CD14-positive monocyte (primary cell): ENCODE data around the gene MEG3. TPM values are rescaled to one million over a fixed set of nuclear protein-coding genes. Genes with fewer than 3 reads are reported as not detected.

Source experiments
- DNase-seq, 3 donors: peaks; one replicate each; pipeline ENCODE4 v3.0.0-alpha.2; 2011 to 2022
- H2AFZ ChIP-seq: 2 replicates; pipeline ENCODE4 v1.6.0; 2012; ENCODE audit warnings: mild to moderate bottlenecking, low read depth, low read length, inconsistent platforms; ENCODE audit not compliant: insufficient read depth, poor library complexity, severe bottlenecking
- H3K27ac ChIP-seq, 2 donors: 1 replicate in 1 of 2; 2 replicates in 1 of 2; pipeline ENCODE4 v1.5.1; 2012 to 2013; ENCODE audit warnings: low read length in 2 of 2, control low read depth in 1 of 2, inconsistent platforms in 1 of 2, low read depth in 1 of 2, mild to moderate bottlenecking in 1 of 2
- H3K27me3 ChIP-seq, 2 donors: one replicate each; pipeline versions ENCODE4 v1.6.0 to v1.6.1; 2011 to 2013; ENCODE audit warnings: low read length in 2 of 2; ENCODE audit not compliant: control insufficient read depth in 2 of 2, insufficient read depth in 2 of 2
- H3K36me3 ChIP-seq, 2 donors: replicated peaks in 1 of 2; 1 replicate in 1 of 2; 2 replicates in 1 of 2; pipeline versions ENCODE4 v1.5.1 to v1.6.1; 2012 to 2013; ENCODE audit warnings: low read length in 2 of 2, control low read depth in 1 of 2, inconsistent platforms in 1 of 2, mild to moderate bottlenecking in 1 of 2; ENCODE audit not compliant: insufficient read depth in 2 of 2, control insufficient read depth in 1 of 2
- H3K4me1 ChIP-seq, 2 donors: 1 replicate in 1 of 2; 2 replicates in 1 of 2; pipeline versions ENCODE4 v1.5.1 to v1.6.1; 2012 to 2013; ENCODE audit warnings: low read length in 2 of 2, control low read depth in 1 of 2, inconsistent platforms in 1 of 2, mild to moderate bottlenecking in 1 of 2, moderate library complexity in 1 of 2; ENCODE audit not compliant: insufficient read depth in 2 of 2, control insufficient read depth in 1 of 2
- H3K4me2 ChIP-seq: replicated peaks from 2 replicates; pipeline ENCODE3; 2012; ENCODE audit warnings: low read length, moderate library complexity, mild to moderate bottlenecking; ENCODE audit not compliant: poor library complexity, severe bottlenecking; ENCODE audit errors: extremely low read depth
- H3K4me3 ChIP-seq, 3 experiments: fragments of 200-600 bp in 1 of 3; sonication (generic) in 1 of 3; replicated peaks in 1 of 3; 1 replicate in 2 of 3; 2 replicates in 1 of 3; pipeline ENCODE4 v1.5.1; 2011 to 2013; ENCODE audit warnings: low read length in 3 of 3, mild to moderate bottlenecking in 3 of 3, control low read depth in 2 of 3, low read depth in 2 of 3, inconsistent platforms in 1 of 3, moderate library complexity in 1 of 3
- H3K79me2 ChIP-seq: 2 replicates; pipeline ENCODE4 v1.6.0; 2012; ENCODE audit warnings: mild to moderate bottlenecking, control low read depth, inconsistent platforms, low read length, moderate library complexity; ENCODE audit not compliant: insufficient read depth
- H3K9ac ChIP-seq: 2 replicates; pipeline ENCODE4 v1.6.0; 2017; ENCODE audit warnings: low read length, mild to moderate bottlenecking; ENCODE audit not compliant: insufficient read depth, poor library complexity, severe bottlenecking
- H3K9me3 ChIP-seq, 2 donors: replicated peaks in 1 of 2; 1 replicate in 1 of 2; 2 replicates in 1 of 2; pipeline versions ENCODE4 v1.5.1 to v1.6.1; 2012 to 2013; ENCODE audit warnings: low read length in 2 of 2, control low read depth in 1 of 2; ENCODE audit not compliant: control insufficient read depth in 1 of 2, insufficient read depth in 1 of 2
- H4K20me1 ChIP-seq: 2 replicates; pipeline ENCODE4 v1.6.0; 2012; ENCODE audit warnings: mild to moderate bottlenecking, low read length, control low read depth, moderate library complexity; ENCODE audit not compliant: insufficient read depth
- H3K27ac Mint-ChIP-seq, 7 donors: one replicate each; pipeline ENCODE4 v1.8.0; 2020; ENCODE audit warnings: mild to moderate bottlenecking in 7 of 7, mixed read lengths in 7 of 7, moderate library complexity in 6 of 7, inconsistent platforms in 2 of 7
- H3K27me3 Mint-ChIP-seq, 3 donors: one replicate each; pipeline ENCODE4 v1.8.0; 2021 to 2022; ENCODE audit warnings: low read depth in 3 of 3, mild to moderate bottlenecking in 3 of 3, mixed read lengths in 3 of 3, moderate library complexity in 3 of 3, inconsistent platforms in 1 of 3
- H3K36me3 Mint-ChIP-seq, 2 donors: one replicate each; pipeline ENCODE4 v1.8.0; 2020; ENCODE audit warnings: mixed read lengths in 2 of 2, inconsistent platforms in 1 of 2, mild to moderate bottlenecking in 1 of 2
- H3K4me1 Mint-ChIP-seq: one replicate; pipeline ENCODE4 v1.8.0; 2020; ENCODE audit warnings: mild to moderate bottlenecking, mixed read lengths
- H3K4me3 Mint-ChIP-seq, 2 donors: one replicate each; pipeline ENCODE4 v1.8.0; 2020; ENCODE audit warnings: mild to moderate bottlenecking in 2 of 2, mixed read lengths in 2 of 2, moderate library complexity in 1 of 2
- H3K9me3 Mint-ChIP-seq, 7 donors: one replicate each; pipeline ENCODE4 v1.8.0; 2020 to 2022; ENCODE audit warnings: mixed read lengths in 7 of 7, mild to moderate bottlenecking in 6 of 7, moderate library complexity in 6 of 7, inconsistent platforms in 2 of 7
- CTCF ChIP-seq: fragments of 200-600 bp; IDR thresholded peaks from one replicate; pipeline ENCODE4 v1.8.0; 2022; ENCODE audit warnings: antibody characterized with exemption, mild to moderate bottlenecking
- WGBS: methylation state at CpG from one replicate; pipeline ENCODE4 v1.1.5; 2013; ENCODE audit warnings: missing lambda C conversion rate; ENCODE audit not compliant: insufficient coverage; 5-methylcytosine and 5-hydroxymethylcytosine counted together
- intact Hi-C, 2 donors: fragments of 100-400 bp; cut with micrococcal nuclease; formaldehyde crosslinking; loops; one replicate each; pipeline versions ENCODE4 v1.15.0 to v1.15.1; 2023
- polyA plus RNA-seq, 3 donors: library from polyadenylated mRNA; depleted of rRNA in 1 of 3; unstranded in 2 of 3; stranded (reverse) in 1 of 3; fragments of 300-500 nt in 2 of 3; fragments of >200 nt in 1 of 3; fragmentation: Illumina TruSeq in 2 of 3; gene quantifications; 1 replicate in 2 of 3; 2 replicates in 1 of 3; pipeline ENCODE4 v1.2.3, GENCODE V29; 2012 to 2021

The MEG3 gene
- polyA plus RNA-seq, 3 donors, result 1.7 TPM; not detected in 2

- Histone ChIP-seq H4K20me1 (no peaks in the 10 kb centered on the region), H3K36me3 (no peaks in the 10 kb centered on the region), H3K4me1 (no peaks in the 10 kb centered on the region), H2AFZ (no peak overlapping the region), H3K9ac (no peak overlapping the region), H3K9me3 (peaks cover 9 to 27% of the 10 kb centered on the region in 2 donors), H3K27ac (no peak overlapping the region), H3K4me2 (no peak overlapping the region), H3K4me3 (no peak overlapping the region), H3K79me2 (no peaks in the 10 kb centered on the region), H3K27me3 (no peaks in the 10 kb centered on the region)
- H3K9me3 Mint-ChIP-seq, result peaks cover 13 to 26% (median 18%) of the 10 kb centered on the region in 7 donors
- intact Hi-C loops, result no loop called here
- no peak for TF ChIP-seq CTCF
- DNase-seq, result no peak
- H3K27ac Mint-ChIP-seq, result no peak overlapping the region
- WGBS, result 91% methylated on average over 10 of the region's 11 CpGs
- no peaks in the 10 kb centered on the region for H3K36me3 Mint-ChIP-seq
- H3K4me3 Mint-ChIP-seq, result no peak overlapping the region
- peaks cover 0 to 2% (median 1%) of the 10 kb centered on the region in 3 donors for H3K27me3 Mint-ChIP-seq
- H3K4me1 Mint-ChIP-seq, result no peaks in the 10 kb centered on the region
Observed at GRCh38 chr14:100878271-100879146, 52.6 kb downstream of the MEG3 start.

- H3K4me1 Mint-ChIP-seq, result no peaks in the 10 kb centered on the region
- intact Hi-C loops, result no loop called here
- Histone ChIP-seq H3K27me3 (no peaks in the 10 kb centered on the region), H4K20me1 (no peaks in the 10 kb centered on the region), H3K4me3 (no peak overlapping the region), H3K27ac (no peak overlapping the region), H3K79me2 (no peaks in the 10 kb centered on the region), H3K9me3 (peaks cover 10 to 34% of the 10 kb centered on the region in 2 donors), H3K9ac (no peak overlapping the region), H2AFZ (no peak overlapping the region), H3K4me2 (no peak overlapping the region), H3K4me1 (no peaks in the 10 kb centered on the region), H3K36me3 (no peaks in the 10 kb centered on the region)
- H3K9me3 Mint-ChIP-seq, result peaks cover 13 to 30% (median 20%) of the 10 kb centered on the region in 7 donors
- H3K27ac Mint-ChIP-seq, result no peak overlapping the region
- H3K27me3 Mint-ChIP-seq, result peaks cover 0 to 2% (median 1%) of the 10 kb centered on the region in 3 donors
- H3K4me3 Mint-ChIP-seq, result no peak overlapping the region
- H3K36me3 Mint-ChIP-seq, result no peaks in the 10 kb centered on the region
- WGBS, result 75% methylated on average over 5 of the region's 8 CpGs
- TF ChIP-seq CTCF, result no peak
- no peak for DNase-seq
Observed at GRCh38 chr14:100879194-100879593, 53.3 kb downstream of the MEG3 start.
